ENCODE data around the gene ELF4.

ELF4 gene

DNA sequence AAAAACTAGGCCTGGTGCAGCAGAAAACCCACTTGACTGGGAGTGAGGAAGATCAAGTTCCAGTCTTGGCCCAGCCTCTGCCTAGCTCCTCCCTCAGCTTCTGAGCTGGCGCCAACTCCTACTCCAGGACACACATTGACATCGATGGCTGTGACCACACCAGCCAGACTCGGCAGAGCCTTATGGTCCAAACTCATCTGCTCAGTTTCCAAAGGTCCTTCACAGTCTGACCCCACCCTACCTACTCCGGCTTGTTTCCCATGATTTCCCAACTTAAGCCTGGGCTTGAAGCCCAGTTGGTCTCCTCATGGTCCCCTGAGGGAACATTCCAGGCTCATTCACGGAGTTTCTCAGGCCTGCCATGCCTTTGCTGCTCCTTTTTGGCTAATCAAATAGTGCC, 10.1 kb downstream of the ELF4 start:
- TF ChIP-seq, protein P1, sequence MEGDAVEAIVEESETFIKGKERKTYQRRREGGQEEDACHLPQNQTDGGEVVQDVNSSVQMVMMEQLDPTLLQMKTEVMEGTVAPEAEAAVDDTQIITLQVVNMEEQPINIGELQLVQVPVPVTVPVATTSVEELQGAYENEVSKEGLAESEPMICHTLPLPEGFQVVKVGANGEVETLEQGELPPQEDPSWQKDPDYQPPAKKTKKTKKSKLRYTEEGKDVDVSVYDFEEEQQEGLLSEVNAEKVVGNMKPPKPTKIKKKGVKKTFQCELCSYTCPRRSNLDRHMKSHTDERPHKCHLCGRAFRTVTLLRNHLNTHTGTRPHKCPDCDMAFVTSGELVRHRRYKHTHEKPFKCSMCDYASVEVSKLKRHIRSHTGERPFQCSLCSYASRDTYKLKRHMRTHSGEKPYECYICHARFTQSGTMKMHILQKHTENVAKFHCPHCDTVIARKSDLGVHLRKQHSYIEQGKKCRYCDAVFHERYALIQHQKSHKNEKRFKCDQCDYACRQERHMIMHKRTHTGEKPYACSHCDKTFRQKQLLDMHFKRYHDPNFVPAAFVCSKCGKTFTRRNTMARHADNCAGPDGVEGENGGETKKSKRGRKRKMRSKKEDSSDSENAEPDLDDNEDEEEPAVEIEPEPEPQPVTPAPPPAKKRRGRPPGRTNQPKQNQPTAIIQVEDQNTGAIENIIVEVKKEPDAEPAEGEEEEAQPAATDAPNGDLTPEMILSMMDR (IDR thresholded peaks at IDR 0.05; ENCODE audit: low read depth, low read length): no peak
- no peak overlapping the region for H3K4me3 ChIP-seq (ENCODE audit: low read depth, low read length)

DNA sequence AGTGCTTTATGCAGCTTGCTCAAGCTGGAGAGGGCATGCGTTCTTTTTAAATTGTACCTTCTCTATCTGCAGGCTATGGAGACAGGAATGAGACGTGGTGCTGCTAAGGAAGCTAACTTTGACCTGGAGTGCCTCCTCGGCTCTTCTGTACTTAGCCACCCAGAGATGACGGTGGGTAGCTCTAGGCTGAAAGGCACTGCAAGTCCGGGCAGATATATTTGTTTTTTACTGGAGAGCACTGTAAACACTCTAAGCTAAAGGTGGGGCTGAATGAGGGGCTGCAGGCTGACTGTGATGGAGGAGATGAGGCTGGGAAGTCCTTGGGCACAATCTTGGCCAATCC, 12.1 kb downstream of the ELF4 start:
- no peak overlapping the region for H3K4me3 ChIP-seq (ENCODE audit: low read depth, low read length)
- TF ChIP-seq, protein P1 (IDR thresholded peaks at IDR 0.05; ENCODE audit: low read depth, low read length): no peak

DNA sequence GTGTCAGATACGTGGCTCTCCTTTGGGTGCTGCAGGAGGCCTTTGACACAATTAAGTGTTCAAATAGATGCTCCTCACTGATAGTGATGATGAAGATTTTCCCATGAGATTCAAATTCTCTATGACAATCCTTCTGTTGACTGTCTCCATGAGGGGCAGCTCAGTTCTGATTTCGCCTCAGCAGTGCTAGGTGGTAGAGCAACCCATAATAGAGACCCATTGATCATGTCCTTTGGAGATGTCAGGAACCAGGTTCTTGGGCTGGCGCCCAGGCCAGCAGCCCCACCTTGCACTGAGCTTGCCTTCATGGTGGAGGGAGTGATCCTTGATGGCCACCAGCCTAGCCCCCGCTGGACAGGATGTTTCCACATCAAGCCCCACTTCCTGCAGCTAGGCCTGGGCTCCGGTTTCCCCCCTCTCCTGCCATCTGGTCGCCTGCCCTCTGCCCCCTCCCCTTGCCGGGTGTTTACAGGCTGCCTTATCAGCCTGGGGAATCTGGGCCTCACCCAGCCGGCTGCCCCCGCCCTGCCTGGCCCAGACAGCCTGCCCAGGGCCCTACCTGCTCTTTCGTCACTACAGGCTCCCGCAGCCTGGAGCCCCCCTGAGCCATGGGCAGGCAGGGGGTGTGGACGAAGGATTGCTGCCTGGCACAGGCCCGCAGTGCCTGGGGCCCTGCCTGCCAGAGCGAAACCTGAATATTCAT, 12.6 kb downstream of the ELF4 start:
- H3K4me3 ChIP-seq (ENCODE audit: low read depth, low read length): no peak overlapping the region
- TF ChIP-seq, protein P1 (IDR thresholded peaks at IDR 0.05; ENCODE audit: low read depth, low read length): no peak

DNA sequence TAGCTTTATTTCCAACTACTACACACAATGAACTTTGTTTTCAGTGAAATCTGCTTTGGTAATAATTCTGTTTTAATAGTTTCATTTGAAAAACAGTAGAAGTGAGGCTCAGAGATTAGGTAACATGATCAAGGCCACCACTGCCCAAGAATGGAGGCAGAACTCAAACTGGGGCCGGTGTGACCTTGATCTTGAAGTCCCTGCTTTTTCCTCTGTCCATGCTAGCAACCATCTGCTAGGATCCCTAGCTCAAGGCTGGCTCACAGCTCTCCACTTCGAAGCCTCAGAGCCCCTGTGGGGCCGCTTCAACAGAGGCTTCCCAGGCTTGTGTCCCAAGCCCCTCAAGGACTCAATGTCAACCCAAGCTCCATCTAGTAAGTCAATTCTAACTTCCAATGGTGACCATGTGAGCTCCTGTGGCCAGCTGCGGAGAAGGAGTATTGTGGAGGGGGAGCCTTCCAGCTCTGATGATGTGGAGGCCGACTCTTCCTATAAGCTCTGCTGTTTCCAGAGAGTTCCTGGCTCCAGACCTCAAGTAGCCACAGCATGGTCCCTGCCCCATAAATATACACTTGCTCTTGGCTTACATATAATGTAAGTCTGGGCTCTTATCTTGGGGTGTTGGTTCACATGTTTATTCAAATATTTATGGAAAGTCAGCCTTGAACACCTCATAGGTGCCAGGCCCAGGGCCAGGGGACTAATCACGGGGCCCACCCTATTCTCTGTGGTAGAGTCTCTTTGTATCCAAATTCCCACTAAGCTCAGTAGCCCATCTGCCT, 14.9 kb downstream of the ELF4 start:
- no peak overlapping the region for H3K4me3 ChIP-seq (ENCODE audit: low read depth, low read length)
- TF ChIP-seq, protein P1 (IDR thresholded peaks at IDR 0.05; ENCODE audit: low read depth, low read length): no peak

DNA sequence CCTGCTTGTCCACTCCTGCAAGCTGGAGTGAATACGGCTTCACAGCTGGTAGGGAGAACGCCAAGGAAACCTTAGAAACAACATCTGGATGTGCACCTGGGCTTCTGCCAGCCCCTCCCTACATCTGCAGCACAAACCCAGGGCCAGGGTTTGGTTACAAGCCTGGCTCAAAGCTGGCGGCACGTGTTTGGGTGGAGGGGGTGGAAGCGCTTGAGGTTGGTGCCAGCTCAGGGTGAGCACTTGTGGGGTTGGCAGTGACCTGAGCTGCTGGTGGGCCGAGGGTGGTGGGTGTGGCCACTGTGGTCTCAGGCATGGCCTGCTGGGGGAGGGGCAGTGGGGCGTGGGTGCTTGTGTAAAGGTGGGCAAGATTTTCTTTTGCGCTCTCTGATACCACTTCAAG, 15.6 kb downstream of the ELF4 start:
- no peak overlapping the region for H3K4me3 ChIP-seq (ENCODE audit: low read depth, low read length)
- TF ChIP-seq, protein P1 (IDR thresholded peaks at IDR 0.05; ENCODE audit: low read depth, low read length): no peak

DNA sequence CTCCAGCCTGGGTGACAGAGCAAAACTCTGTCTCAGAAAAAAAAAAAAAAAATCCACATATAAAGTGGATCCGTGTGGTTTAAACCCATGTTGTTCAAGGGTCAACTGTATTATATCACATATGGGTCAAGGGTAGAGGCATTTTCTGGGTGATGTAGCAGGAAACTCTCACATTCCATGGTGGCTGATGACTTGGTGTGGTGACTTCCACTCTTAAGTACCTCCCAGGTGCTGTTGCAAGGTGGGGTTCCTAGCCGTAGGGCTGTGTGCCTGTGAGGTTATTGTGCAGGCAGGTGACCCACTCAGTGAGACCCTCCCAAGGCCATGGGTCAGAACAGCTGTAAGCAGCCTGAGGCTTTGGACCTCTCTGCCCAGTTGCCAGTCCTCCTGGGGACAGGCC, 17.0 kb downstream of the ELF4 start:
- H3K4me3 ChIP-seq (ENCODE audit: low read depth, low read length): no peak overlapping the region
- TF ChIP-seq, protein P1 (IDR thresholded peaks at IDR 0.05; ENCODE audit: low read depth, low read length): no peak

DNA sequence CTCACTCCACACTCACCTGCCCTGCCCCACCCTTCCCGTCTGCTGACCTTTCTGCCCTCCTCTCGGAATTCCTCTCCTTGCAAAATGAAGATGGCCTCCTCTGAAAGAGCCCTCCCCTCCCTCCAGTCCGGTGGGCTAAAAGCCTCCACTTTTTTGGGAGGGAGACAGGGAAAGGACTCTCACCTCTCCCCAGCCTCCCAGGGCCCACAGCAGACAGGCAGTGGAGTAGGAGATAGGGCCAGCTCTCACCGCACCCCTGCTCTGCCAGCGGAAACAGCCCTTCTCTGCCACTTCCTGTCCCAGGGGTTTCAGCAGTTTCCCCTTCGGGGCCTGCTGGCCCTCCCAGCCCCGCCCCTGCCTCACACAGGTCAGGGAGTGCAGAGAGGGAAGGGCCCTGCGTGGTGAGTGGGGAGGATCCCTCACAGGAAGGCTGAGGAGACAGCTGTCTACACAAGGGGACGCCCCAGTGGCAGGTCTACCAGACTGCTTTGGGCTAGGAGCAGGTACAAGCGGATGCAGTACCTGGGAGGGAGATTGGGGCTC, 18.2 kb downstream of the ELF4 start:
- TF ChIP-seq, protein P1 (IDR thresholded peaks at IDR 0.05; ENCODE audit: low read depth, low read length): no peak
- no peak overlapping the region for H3K4me3 ChIP-seq (ENCODE audit: low read depth, low read length)

Data from WI38 (cell line).